ENCODE results near the gene GPR3. TPM values are rescaled to one million over a fixed set of nuclear protein-coding genes. Genes with fewer than 3 reads are reported as not detected.

The GPR3 gene
- total RNA-seq, 1 experiment from 2014 or later, result 2.8 TPM

- no peak for DNase-seq (ENCODE audit: low read depth)
These were observed 34.1 kb upstream of the GPR3 start for GRCh38 chr1:27358038-27358927.

- DNase-seq (ENCODE audit: low read depth), result no peak
These were observed 33.5 kb upstream of the GPR3 start for GRCh38 chr1:27358928-27359313.

- DNase-seq (ENCODE audit: low read depth), result no peak
These were observed 32.6 kb upstream of the GPR3 start for GRCh38 chr1:27359822-27360158.

GRCh38 chr1:27360159-27361043 is 32.0 kb upstream of the GPR3 start:
- DNase-seq (ENCODE audit: low read depth), result no peak

- no peak for DNase-seq (ENCODE audit: low read depth)
These were observed 31.4 kb upstream of the GPR3 start for GRCh38 chr1:27361044-27361402.

- DNase-seq (ENCODE audit: low read depth), result no peak
These were observed 30.9 kb upstream of the GPR3 start for GRCh38 chr1:27361553-27361952.

- no peak for DNase-seq (ENCODE audit: low read depth)
These were observed 28.4 kb upstream of the GPR3 start for GRCh38 chr1:27363766-27364695.

- DNase-seq (ENCODE audit: low read depth), result no peak
These were observed 27.6 kb upstream of the GPR3 start for GRCh38 chr1:27364696-27365371.

GRCh38 chr1:27365372-27366112 is 26.9 kb upstream of the GPR3 start:
- DNase-seq (ENCODE audit: low read depth), result peak; percentile 82

- peak; percentile 70 for DNase-seq (ENCODE audit: low read depth)
These were observed 26.4 kb upstream of the GPR3 start for GRCh38 chr1:27366113-27366410.

GRCh38 chr1:27366411-27367159 is 25.8 kb upstream of the GPR3 start, which contains the start of gene MAP3K6:
Gene MAP3K6 (minus strand): TSS chr1:27366961. CDS start chr1:27366597, 364 bp downstream.
- DNase-seq (ENCODE audit: low read depth), result peak; percentile 81

GRCh38 chr1:27367160-27367650 is 25.2 kb upstream of the GPR3 start:
- no peak for DNase-seq (ENCODE audit: low read depth)

- peak; percentile 36 for DNase-seq (ENCODE audit: low read depth)
These were observed 23.4 kb upstream of the GPR3 start for GRCh38 chr1:27368869-27369582.

- DNase-seq (ENCODE audit: low read depth), result no peak
These were observed 20.2 kb upstream of the GPR3 start for GRCh38 chr1:27372022-27372807.

GRCh38 chr1:27372808-27373690 is 19.4 kb upstream of the GPR3 start:
- no peak for DNase-seq (ENCODE audit: low read depth)

GRCh38 chr1:27374362-27375086 is 17.9 kb upstream of the GPR3 start, which contains the start of gene FCN3:
Gene FCN3 (minus strand): TSS chr1:27374824. CDS start chr1:27374818, 6 bp downstream.
- DNase-seq (ENCODE audit: low read depth), result no peak

Data from HT1080 (cell line).